Stromal cell of bone marrow (primary cell): ENCODE results near the gene SPRR5.

Experiments used
- DNase-seq: peaks from one replicate; pipeline ENCODE4 v3.0.0-alpha.2; 2012; ENCODE audit warnings: low read depth

Gene SPRR5

DNA sequence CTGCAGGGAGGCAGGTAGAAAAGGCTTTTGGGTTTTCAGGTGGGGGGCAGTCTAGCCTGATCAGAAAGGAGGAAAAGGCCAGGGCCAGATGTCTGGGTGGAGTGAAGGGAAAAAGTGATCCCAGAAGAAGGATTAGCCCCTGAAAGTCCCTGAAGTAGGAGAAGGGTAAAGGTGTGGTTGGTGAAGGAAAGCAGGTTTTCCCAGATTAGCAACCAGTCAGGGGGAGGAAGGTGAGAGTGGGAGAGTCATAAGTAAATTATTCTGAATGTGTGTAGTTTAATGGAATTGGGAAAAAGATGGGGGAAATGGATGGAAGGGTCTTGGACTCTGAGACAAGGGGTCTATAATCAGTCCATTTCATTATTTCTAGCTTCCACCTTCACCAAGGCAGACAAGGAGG, 36.2 kb downstream of the SPRR5 start:
- no peak for DNase-seq

DNA sequence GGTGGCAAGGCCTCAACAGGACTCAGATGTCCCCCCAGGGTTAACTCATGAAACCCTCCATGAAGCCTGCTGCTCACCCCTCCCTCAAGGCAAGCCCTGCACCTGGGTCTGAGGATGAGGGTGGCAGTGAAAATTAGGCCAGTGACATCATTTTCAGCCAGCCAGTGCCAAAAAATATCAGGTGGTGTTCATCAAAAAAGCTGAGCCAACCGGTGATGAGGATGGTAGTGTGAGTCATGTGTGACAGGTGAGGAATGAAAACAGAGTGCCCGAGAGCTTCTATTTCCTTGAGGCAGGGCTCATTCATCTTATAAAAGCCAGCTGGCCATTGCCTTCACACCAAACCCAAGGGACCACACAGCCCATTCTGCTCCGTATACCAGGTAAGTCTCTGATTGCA, 36.7 kb downstream of the SPRR5 start, which contains the start of gene SPRR1A:
Gene SPRR1A, plus strand, starts transcription at position 339 of the 400 bp plus-strand sequence. CDS start 1,150 bp downstream, outside the sequence.
- no peak for DNase-seq

GRCh38 chr1:152986578-152986977, 39.6 kb downstream of the SPRR5 start:
- no peak for DNase-seq

DNA sequence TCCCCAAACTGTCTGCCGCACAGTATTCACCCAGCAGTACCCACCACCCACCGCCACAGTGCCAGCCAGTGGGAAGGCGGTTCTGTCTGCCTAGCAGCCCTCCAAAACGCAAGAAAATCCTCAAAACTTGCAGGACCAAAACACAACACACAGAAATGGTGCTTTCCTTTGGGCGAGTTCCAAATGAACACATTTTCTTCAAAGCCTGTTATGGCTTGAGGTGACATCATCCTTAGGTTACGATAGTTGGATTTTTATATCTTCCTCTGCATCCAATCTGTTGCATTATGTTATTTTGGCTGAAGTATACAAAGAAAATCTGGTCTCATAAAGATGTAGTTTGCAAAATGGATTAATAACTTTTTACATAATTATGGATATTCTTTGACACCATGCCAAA, 46.2 kb downstream of the SPRR5 start:
- no peak for DNase-seq

DNA sequence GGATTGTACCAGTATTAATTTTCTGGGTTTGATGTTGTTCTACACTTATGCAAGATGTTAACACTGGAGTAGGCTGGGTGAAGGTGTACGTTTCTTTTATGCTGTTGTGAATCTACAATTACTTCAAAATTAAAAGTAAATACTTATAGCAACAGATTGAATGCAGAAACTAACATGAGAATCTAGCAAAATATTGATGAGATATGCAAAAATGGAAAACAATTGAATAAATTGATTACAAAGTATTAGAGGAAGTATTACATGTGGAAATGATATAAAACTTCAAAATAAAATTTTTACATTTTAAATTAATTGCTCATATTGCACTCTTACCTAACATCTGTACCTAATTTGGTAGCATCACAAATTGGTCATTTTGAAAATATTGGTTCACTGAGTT, 48.8 kb downstream of the SPRR5 start:
- DNase-seq: no peak

DNA sequence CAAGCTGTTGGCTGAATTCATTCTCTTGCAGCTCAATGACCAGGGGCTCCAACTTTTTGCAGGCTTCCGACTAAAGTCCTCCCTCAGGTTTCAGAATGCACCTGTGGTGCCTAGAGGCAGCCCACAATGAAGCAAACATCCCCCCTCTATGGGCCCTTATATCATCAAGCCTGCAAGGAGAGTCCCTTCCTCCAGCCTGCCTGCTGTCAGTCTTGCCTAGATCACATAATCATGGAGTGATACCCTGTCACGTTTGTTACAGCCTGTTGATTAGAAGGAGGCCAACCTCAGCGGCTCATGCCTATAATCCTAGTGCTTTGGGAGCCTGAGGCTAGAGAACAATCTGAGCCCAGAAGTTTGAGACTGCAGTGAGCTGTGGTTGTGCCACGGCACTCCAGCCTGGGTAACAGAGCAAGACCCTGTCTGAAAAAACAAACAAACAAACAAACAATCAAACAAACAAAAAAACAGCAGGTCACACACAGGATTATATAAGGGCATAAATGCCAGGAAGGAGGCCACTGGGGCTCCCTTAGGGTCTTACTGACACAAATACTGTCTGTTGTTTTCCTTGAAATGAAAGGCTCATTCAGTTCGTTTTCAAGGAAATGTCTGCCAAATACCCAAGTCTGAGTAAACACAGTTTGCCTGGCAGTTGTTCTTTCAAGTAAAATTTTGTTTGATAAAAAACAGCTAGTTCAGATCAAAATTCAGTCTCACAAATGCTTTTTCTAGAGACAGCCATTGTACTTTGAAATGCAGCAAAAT, 49.8 kb downstream of the SPRR5 start:
- no peak for DNase-seq

- no peak for DNase-seq
These were observed 50.9 kb downstream of the SPRR5 start for GRCh38 chr1:152997901-152998300.

DNA sequence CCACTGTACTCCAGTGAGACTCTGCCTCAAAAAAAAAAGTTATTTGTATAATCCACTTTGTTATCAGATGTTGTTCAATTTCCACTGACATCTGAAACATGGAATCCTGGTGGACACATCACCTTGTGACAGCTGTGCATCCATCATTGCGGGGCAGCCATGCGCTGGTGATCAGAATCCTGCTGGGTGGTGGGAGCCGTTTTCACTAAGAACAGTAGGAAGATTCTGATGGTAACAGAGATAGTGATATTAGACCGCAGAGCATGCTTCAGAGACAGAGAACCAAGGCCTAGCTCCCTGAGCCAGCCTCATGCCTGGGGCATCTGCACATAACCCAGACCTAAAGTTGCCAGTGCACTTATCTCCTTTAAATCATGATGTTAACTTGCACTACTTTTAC, 51.5 kb downstream of the SPRR5 start:
- DNase-seq: no peak
